ENCODE measurements around the gene DNM1L. TPM values are rescaled to one million over a fixed set of nuclear protein-coding genes. Genes with fewer than 3 reads are reported as not detected.
A peak's percentile ranks its signal among the peaks of the same experiment; 100 is the strongest.

The DNM1L gene
- total RNA-seq (2013) = 58.6 TPM
- polyA plus RNA-seq = 10 to 100 TPM; 23.6 to 45.6 (median 31.5) TPM
- 18.7 and 20.6 TPM in 2 replicates for polyA minus RNA-seq
- total RNA-seq = 78.9 to 110 (median 98.2) reads per million in 11 experiments

DNA sequence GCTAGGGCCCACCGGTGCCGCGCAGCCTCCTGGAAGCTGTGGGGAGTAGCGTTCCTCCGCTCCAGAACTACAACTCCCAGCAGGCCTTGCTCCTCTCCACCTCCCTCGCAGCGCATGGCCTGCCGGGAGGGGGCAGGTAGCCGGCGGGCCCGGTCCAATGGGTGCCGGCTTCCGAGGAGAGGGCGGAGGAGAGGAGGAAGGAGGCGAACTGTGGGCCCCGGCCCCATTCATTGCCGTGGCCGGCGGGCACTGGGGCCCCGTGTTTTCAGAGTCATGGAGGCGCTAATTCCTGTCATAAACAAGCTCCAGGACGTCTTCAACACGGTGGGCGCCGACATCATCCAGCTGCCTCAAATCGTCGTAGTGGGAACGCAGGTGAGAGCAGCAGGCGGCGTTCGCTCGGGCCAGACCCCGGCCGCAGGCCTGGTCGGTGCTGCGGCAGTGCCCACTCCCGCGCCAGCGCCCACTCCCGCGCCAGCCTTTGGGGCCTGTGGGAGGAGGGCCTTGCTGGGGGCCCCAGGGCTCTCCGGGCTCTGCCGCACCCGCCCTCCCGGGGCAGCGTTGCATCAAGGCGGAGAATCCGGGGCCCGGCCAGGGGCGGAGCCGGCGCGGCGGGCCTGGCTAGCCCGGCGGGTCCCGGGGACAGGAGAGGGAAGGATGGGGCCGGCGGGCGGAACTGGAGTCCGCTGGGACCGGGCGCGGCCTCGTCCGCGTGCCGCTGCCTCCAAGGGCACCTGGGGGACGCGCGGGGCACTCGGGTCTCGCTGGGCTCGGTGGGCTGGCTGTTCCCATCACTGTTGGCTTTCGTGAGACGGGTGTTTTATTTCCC, at the start of gene DNM1L:
DNM1L (plus strand) TSS at position 211 of the 829 bp plus-strand sequence; CDS start at position 274, 63 bp downstream.
- Histone ChIP-seq H3K4me1 (ENCODE audit: control insufficient read depth in 1 of 2, insufficient read depth in 2 of 2, low read length in 2 of 2) (peaks cover 31 to 34% of the 10 kb centered on the region in 2 donors), H3K9me3 (replicated peaks in 1 of 2; ENCODE audit: control insufficient read depth in 1 of 2, insufficient read depth in 1 of 2, low read length in 2 of 2) (no peaks in the 10 kb centered on the region), H3K27me3 (ENCODE audit: control insufficient read depth in 2 of 2, insufficient read depth in 2 of 2, low read length in 2 of 2) (no peaks in the 10 kb centered on the region), H2AFZ (ENCODE audit: insufficient read depth, low read depth, low read length, poor library complexity, severe bottlenecking) (peak within 1 kb of the TSS; percentile 87), H3K36me3 (replicated peaks in 1 of 2; ENCODE audit: control insufficient read depth in 1 of 2, insufficient read depth in 2 of 2, low read length in 2 of 2) (peaks cover 5% of the 10 kb centered on the region in 2 donors), H4K20me1 (ENCODE audit: insufficient read depth, low read length) (no peaks in the 10 kb centered on the region), H3K9ac (ENCODE audit: insufficient read depth, low read length, poor library complexity, severe bottlenecking) (peak within 1 kb of the TSS; percentile 83), H3K27ac (ENCODE audit: low read depth in 1 of 2, low read length in 2 of 2) (peak within 1 kb of the TSS; percentile 88 to 93), H3K4me3 (replicated peaks in 1 of 3; ENCODE audit: low read depth in 2 of 3, low read length in 3 of 3) (peak within 1 kb of the TSS; percentile 80 to 86 (median 83)), H3K79me2 (ENCODE audit: insufficient read depth, low read length) (peaks cover 47% of the 10 kb centered on the region), H3K4me2 (replicated peaks; ENCODE audit: extremely low read depth, low read length, poor library complexity, severe bottlenecking) (peak within 1 kb of the TSS; percentile 90)
- TF ChIP-seq, protein P1, sequence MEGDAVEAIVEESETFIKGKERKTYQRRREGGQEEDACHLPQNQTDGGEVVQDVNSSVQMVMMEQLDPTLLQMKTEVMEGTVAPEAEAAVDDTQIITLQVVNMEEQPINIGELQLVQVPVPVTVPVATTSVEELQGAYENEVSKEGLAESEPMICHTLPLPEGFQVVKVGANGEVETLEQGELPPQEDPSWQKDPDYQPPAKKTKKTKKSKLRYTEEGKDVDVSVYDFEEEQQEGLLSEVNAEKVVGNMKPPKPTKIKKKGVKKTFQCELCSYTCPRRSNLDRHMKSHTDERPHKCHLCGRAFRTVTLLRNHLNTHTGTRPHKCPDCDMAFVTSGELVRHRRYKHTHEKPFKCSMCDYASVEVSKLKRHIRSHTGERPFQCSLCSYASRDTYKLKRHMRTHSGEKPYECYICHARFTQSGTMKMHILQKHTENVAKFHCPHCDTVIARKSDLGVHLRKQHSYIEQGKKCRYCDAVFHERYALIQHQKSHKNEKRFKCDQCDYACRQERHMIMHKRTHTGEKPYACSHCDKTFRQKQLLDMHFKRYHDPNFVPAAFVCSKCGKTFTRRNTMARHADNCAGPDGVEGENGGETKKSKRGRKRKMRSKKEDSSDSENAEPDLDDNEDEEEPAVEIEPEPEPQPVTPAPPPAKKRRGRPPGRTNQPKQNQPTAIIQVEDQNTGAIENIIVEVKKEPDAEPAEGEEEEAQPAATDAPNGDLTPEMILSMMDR (IDR thresholded peaks at IDR 0.05) = no peak
- Mint-ChIP-seq H3K27ac (peak within 1 kb of the TSS; percentile 85 to 94 (median 92)), H3K36me3 (peaks cover 5 to 7% of the 10 kb centered on the region in 2 donors), H3K9me3 (peaks cover 0 to under 1% (median 0%) of the 10 kb centered on the region in 7 donors), H3K4me1 (peaks cover 35% of the 10 kb centered on the region), H3K27me3 (ENCODE audit: low read depth in 3 of 3) (peaks cover 0 to 1% (median 0%) of the 10 kb centered on the region in 3 donors), H3K4me3 (peak within 1 kb of the TSS; percentile 85 to 91)
- 0% methylated on average over 68 of the region's 76 CpGs for WGBS (ENCODE audit: insufficient coverage)
- intact Hi-C loops (cut with micrococcal nuclease) = loop anchor here (10.0 kb wide), 2 partner anchors 225 to 315 kb away; no protein-coding TSS in a partner anchor
- DNase-seq = peak; percentile 88 to 90 (median 89)

- H3K9me3 Mint-ChIP-seq = peaks cover 3 to 12% (median 7%) of the 10 kb centered on the region in 7 donors
- Histone ChIP-seq H3K36me3 (replicated peaks in 1 of 2; ENCODE audit: control insufficient read depth in 1 of 2, insufficient read depth in 2 of 2, low read length in 2 of 2) (peaks cover 87 to 99% of the 10 kb centered on the region in 2 donors), H3K9ac (ENCODE audit: insufficient read depth, low read length, poor library complexity, severe bottlenecking) (no peak overlapping the region), H4K20me1 (ENCODE audit: insufficient read depth, low read length) (peaks cover 6% of the 10 kb centered on the region), H3K27ac (ENCODE audit: low read depth in 1 of 2, low read length in 2 of 2) (no peak overlapping the region), H3K4me3 (replicated peaks in 1 of 3; ENCODE audit: low read depth in 2 of 3, low read length in 3 of 3) (no peak overlapping the region), H3K4me2 (replicated peaks; ENCODE audit: extremely low read depth, low read length, poor library complexity, severe bottlenecking) (no peak overlapping the region), H3K4me1 (ENCODE audit: control insufficient read depth in 1 of 2, insufficient read depth in 2 of 2, low read length in 2 of 2) (no peaks in the 10 kb centered on the region), H3K79me2 (ENCODE audit: insufficient read depth, low read length) (no peaks in the 10 kb centered on the region), H2AFZ (ENCODE audit: insufficient read depth, low read depth, low read length, poor library complexity, severe bottlenecking) (no peak overlapping the region), H3K27me3 (ENCODE audit: control insufficient read depth in 2 of 2, insufficient read depth in 2 of 2, low read length in 2 of 2) (no peaks in the 10 kb centered on the region), H3K9me3 (replicated peaks in 1 of 2; ENCODE audit: control insufficient read depth in 1 of 2, insufficient read depth in 1 of 2, low read length in 2 of 2) (peaks cover 0 to 10% of the 10 kb centered on the region in 2 donors)
- no peak overlapping the region for H3K27ac Mint-ChIP-seq
- DNase-seq = no peak
- no peaks in the 10 kb centered on the region for H3K4me1 Mint-ChIP-seq
- no CpG with 5 or more reads among the region's 6 CpGs for WGBS (ENCODE audit: insufficient coverage)
- H3K27me3 Mint-ChIP-seq (ENCODE audit: low read depth in 3 of 3) = no peaks in the 10 kb centered on the region
- intact Hi-C loops (cut with micrococcal nuclease) = no loop called here
- H3K36me3 Mint-ChIP-seq = peaks cover 76 to 89% of the 10 kb centered on the region in 2 donors
- no peak overlapping the region for H3K4me3 Mint-ChIP-seq
- TF ChIP-seq, protein P1 (IDR thresholded peaks at IDR 0.05) = no peak
Measured at GRCh38 chr12:32641287-32641901, 37.7 kb upstream of the DNM1L start.

Data from CD14-positive monocyte (primary cell).